Caco-2 (cell line): ENCODE results near the gene CDH3. TPM values are rescaled to one million over a fixed set of nuclear protein-coding genes. Genes with fewer than 3 reads are reported as not detected.

Experiments
- BruUV-seq: library from RNA; stranded (reverse); fragments of 400-500 nt; replicated peaks from 2 replicates; lab custom pipeline; 2021; lab: Mats Ljungman, UMichigan
- CTCF ChIA-PET: fragments of 300-600 bp; sonication (Branson Sonifier 250); formaldehyde crosslinking; loops from one replicate; lab custom pipeline; 2022; ENCODE audit warnings: antibody characterized with exemption; lab: Charles Lee
- POLR2A ChIA-PET: fragments of 300-600 bp; sonication (Branson Sonifier 250); formaldehyde crosslinking; loops from one replicate; lab custom pipeline; 2022; ENCODE audit warnings: antibody characterized with exemption; lab: Charles Lee
- DNase-seq, 2 experiments: peaks; one replicate each; pipeline versions ENCODE4 v3.0.0 to v3.0.0-alpha.2; 2020 to 2022
- H3K27me3 ChIP-seq: replicated peaks from 2 replicates; pipeline ENCODE4 v1.6.0; 2011; ENCODE audit warnings: low read length; ENCODE audit not compliant: control insufficient read depth, insufficient read depth
- H3K36me3 ChIP-seq: 2 replicates; pipeline ENCODE4 v1.5.1; 2011; ENCODE audit warnings: low read length; ENCODE audit not compliant: control insufficient read depth, insufficient read depth
- H3K4me1 ChIP-seq: fragments of 250-450 bp; sonication (Bioruptor Pico); 2 replicates; pipeline ENCODE4 v1.5.1; 2020; ENCODE audit warnings: mild to moderate bottlenecking
- H3K4me3 ChIP-seq: 2 replicates; pipeline ENCODE4 v1.5.1; 2011; ENCODE audit warnings: low read depth, mild to moderate bottlenecking, control low read depth, low read length
- H3K9me3 ChIP-seq: fragments of 250-450 bp; sonication (Bioruptor Pico); 2 replicates; pipeline ENCODE4 v1.5.1; 2020; ENCODE audit warnings: mild to moderate bottlenecking, moderate library complexity
- H3K27ac Mint-ChIP-seq: one replicate; pipeline ENCODE4 v1.8.0; 2022; ENCODE audit warnings: mixed read lengths; ENCODE audit not compliant: unreplicated experiment
- H3K27me3 Mint-ChIP-seq: one replicate; pipeline ENCODE4 v1.8.0; 2022; ENCODE audit warnings: mixed read lengths; ENCODE audit not compliant: insufficient read depth, unreplicated experiment
- H3K36me3 Mint-ChIP-seq: one replicate; pipeline ENCODE4 v1.8.0; 2022; ENCODE audit warnings: mild to moderate bottlenecking, mixed read lengths; ENCODE audit not compliant: insufficient read depth, unreplicated experiment
- H3K4me1 Mint-ChIP-seq: one replicate; pipeline ENCODE4 v1.8.0; 2022; ENCODE audit warnings: low read depth, mixed read lengths; ENCODE audit not compliant: unreplicated experiment
- H3K4me3 Mint-ChIP-seq: one replicate; pipeline ENCODE4 v1.8.0; 2022; ENCODE audit warnings: mild to moderate bottlenecking, moderate library complexity, mixed read lengths; ENCODE audit not compliant: unreplicated experiment
- H3K9me3 Mint-ChIP-seq: one replicate; pipeline ENCODE4 v1.8.0; 2022; ENCODE audit warnings: mixed read lengths; ENCODE audit not compliant: unreplicated experiment
- intact Hi-C: fragments of 100-400 bp; cut with micrococcal nuclease; formaldehyde crosslinking; loops from one replicate; pipeline ENCODE4 v1.10.0; 2022; ENCODE audit not compliant: unreplicated experiment
- total RNA-seq: library from RNA; stranded (reverse); gene quantifications from 2 replicates; pipeline ENCODE4 v1.2.3, GENCODE V29; 2022
- TF ChIP-seq, protein P1 (sequence below), 2 experiments: fragments of 200-600 bp in 1 of 2; IDR thresholded peaks; 1 replicate in 1 of 2; 2 replicates in 1 of 2; pipeline versions ENCODE4 v1.5.1 to v1.8.0; 2011 to 2022; ENCODE audit warnings: antibody characterized with exemption in 1 of 2, control low read depth in 1 of 2, inconsistent platforms in 1 of 2, low read depth in 1 of 2, low read length in 1 of 2, mild to moderate bottlenecking in 1 of 2, moderate library complexity in 1 of 2; ENCODE audit not compliant: insufficient read depth in 1 of 2, severe bottlenecking in 1 of 2, unreplicated experiment in 1 of 2

CDH3 gene
- total RNA-seq, 1 experiment from 2014 or later: 144 TPM

DNA sequence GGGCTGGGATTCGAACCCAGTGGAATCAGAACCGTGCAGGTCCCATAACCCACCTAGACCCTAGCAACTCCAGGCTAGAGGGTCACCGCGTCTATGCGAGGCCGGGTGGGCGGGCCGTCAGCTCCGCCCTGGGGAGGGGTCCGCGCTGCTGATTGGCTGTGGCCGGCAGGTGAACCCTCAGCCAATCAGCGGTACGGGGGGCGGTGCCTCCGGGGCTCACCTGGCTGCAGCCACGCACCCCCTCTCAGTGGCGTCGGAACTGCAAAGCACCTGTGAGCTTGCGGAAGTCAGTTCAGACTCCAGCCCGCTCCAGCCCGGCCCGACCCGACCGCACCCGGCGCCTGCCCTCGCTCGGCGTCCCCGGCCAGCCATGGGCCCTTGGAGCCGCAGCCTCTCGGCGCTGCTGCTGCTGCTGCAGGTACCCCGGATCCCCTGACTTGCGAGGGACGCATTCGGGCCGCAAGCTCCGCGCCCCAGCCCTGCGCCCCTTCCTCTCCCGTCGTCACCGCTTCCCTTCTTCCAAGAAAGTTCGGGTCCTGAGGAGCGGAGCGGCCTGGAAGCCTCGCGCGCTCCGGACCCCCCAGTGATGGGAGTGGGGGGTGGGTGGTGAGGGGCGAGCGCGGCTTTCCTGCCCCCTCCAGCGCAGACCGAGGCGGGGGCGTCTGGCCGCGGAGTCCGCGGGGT, 92.1 kb downstream of the CDH3 start, which contains the start of gene CDH1:
TSS of gene CDH1 (plus strand) at position 247 of the 684 bp plus-strand sequence. CDS start at position 371, 124 bp downstream.
- peaks cover 71% of the 10 kb centered on the region for H3K36me3 Mint-ChIP-seq
- no peaks in the 10 kb centered on the region for H3K27me3 ChIP-seq
- H3K27me3 Mint-ChIP-seq: no peaks in the 10 kb centered on the region
- peaks cover 4% of the 10 kb centered on the region for H3K36me3 ChIP-seq
- H3K27ac Mint-ChIP-seq: peak within 1 kb of the TSS; percentile 88
- no TSS peak for BruUV-seq
- H3K4me3 Mint-ChIP-seq: peak within 1 kb of the TSS; percentile 88
- no peaks in the 10 kb centered on the region for H3K9me3 Mint-ChIP-seq
- intact Hi-C loops: no loop called here
- ChIA-PET POLR2A (interaction anchor here (0.5 to 1.8 kb wide), 33 partner anchors 9 to 882 kb away, joined by 3 to 17 read pairs (median 5); partner anchors contain the start of gene SMPD3), CTCF (interaction anchor here (0.6 to 1.5 kb wide), 9 partner anchors 21 to 892 kb away, joined by 3 to 14 read pairs (median 5); no protein-coding TSS in a partner anchor)
- peaks cover 63% of the 10 kb centered on the region for H3K4me1 ChIP-seq
- peak; percentile 98 to 99 for DNase-seq
- no peaks in the 10 kb centered on the region for H3K9me3 ChIP-seq
- TF ChIP-seq, protein P1, sequence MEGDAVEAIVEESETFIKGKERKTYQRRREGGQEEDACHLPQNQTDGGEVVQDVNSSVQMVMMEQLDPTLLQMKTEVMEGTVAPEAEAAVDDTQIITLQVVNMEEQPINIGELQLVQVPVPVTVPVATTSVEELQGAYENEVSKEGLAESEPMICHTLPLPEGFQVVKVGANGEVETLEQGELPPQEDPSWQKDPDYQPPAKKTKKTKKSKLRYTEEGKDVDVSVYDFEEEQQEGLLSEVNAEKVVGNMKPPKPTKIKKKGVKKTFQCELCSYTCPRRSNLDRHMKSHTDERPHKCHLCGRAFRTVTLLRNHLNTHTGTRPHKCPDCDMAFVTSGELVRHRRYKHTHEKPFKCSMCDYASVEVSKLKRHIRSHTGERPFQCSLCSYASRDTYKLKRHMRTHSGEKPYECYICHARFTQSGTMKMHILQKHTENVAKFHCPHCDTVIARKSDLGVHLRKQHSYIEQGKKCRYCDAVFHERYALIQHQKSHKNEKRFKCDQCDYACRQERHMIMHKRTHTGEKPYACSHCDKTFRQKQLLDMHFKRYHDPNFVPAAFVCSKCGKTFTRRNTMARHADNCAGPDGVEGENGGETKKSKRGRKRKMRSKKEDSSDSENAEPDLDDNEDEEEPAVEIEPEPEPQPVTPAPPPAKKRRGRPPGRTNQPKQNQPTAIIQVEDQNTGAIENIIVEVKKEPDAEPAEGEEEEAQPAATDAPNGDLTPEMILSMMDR (IDR thresholded peaks at IDR 0.05; ENCODE audit: insufficient read depth in 1 of 2, low read depth in 1 of 2, low read length in 1 of 2, severe bottlenecking in 1 of 2, unreplicated experiment in 1 of 2): no peak
- peak within 1 kb of the TSS; percentile 99 for H3K4me3 ChIP-seq
- H3K4me1 Mint-ChIP-seq: peaks cover 44% of the 10 kb centered on the region

DNA sequence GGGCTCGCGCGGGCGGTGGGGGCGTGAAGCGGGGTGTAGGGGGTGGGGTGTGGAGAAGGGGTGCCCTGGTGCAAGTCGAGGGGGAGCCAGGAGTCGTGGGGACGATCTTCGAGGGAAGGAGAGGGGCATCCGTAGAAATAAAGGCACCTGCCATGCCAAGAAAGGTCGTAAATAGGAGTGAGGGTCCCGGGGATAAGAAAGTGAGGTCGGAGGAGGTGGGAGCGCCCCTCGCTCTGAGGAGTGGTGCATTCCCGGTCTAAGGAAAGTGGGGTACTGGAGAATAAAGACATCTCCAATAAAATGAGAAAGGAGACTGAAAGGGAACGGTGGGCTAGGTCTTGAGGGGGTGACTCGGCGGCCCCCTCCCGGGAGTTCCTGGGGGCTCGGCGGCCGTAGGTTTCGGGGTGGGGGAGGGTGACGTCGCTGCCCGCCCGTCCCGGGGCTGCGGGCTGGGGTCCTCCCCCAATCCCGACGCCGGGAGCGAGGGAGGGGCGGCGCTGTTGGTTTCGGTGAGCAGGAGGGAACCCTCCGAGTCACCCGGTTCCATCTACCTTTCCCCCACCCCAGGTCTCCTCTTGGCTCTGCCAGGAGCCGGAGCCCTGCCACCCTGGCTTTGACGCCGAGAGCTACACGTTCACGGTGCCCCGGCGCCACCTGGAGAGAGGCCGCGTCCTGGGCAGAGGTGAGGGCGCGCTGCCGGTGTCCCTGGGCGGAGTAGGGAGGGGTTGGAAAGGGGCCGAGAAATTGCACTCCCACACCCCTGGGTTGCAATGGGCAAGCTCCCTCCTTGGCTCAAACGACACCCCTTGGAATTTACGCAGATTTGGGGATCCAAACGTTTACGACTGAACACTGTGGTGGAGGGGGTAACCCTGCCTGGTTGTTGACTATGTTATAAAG, 92.9 kb downstream of the CDH3 start:
- TF ChIP-seq, protein P1 (IDR thresholded peaks at IDR 0.05; ENCODE audit: insufficient read depth in 1 of 2, low read depth in 1 of 2, low read length in 1 of 2, severe bottlenecking in 1 of 2, unreplicated experiment in 1 of 2): peak in 1 of 2 experiments; percentile 32
- H3K36me3 ChIP-seq: peaks cover 4% of the 10 kb centered on the region
- BruUV-seq: no TSS peak
- H3K4me3 ChIP-seq: peak overlapping the region; percentile 99
- peak overlapping the region; percentile 88 for H3K27ac Mint-ChIP-seq
- H3K27me3 ChIP-seq: no peaks in the 10 kb centered on the region
- peaks cover 70% of the 10 kb centered on the region for H3K4me1 ChIP-seq
- intact Hi-C loops: loop anchor here (1.0 kb wide), 1 partner anchor 34 kb away; no protein-coding TSS in a partner anchor
- H3K9me3 ChIP-seq: no peaks in the 10 kb centered on the region
- CTCF ChIA-PET: interaction anchor here (0.8 to 1.5 kb wide), 4 partner anchors 14 to 209 kb away, joined by 3 to 14 read pairs (median 6); no protein-coding TSS in a partner anchor
- H3K27me3 Mint-ChIP-seq: no peaks in the 10 kb centered on the region
- H3K4me1 Mint-ChIP-seq: peaks cover 44% of the 10 kb centered on the region
- H3K36me3 Mint-ChIP-seq: peaks cover 76% of the 10 kb centered on the region
- peak overlapping the region; percentile 88 for H3K4me3 Mint-ChIP-seq
- POLR2A ChIA-PET: interaction anchor here (0.6 to 1.8 kb wide), 8 partner anchors 9 to 216 kb away, joined by 4 to 14 read pairs (median 6); no protein-coding TSS in a partner anchor
- DNase-seq: peak; percentile 68 to 76
- no peaks in the 10 kb centered on the region for H3K9me3 Mint-ChIP-seq
